IMR-90 (cell line): ENCODE measurements around the gene MBNL3. TPM values are rescaled to one million over a fixed set of nuclear protein-coding genes. Genes with fewer than 3 reads are reported as not detected.

ENCODE experiments used
- ATAC-seq: fragments of 200-7000 bp; cut with Tn5 transposase; 2 replicates; pipeline ENCODE4 v1.9.1; 2020; ENCODE audit warnings: low read depth, mild to moderate bottlenecking, moderate library complexity
- BruUV-seq: library from RNA; stranded (reverse); fragments of 400-500 nt; replicated peaks from 2 replicates; lab custom pipeline; 2021; lab: Mats Ljungman, UMichigan
- CTCF ChIA-PET: fragments of 300-600 bp; formaldehyde crosslinking; extraction: SDS; loops from one replicate; lab custom pipeline; 2021; ENCODE audit warnings: antibody characterized with exemption; lab: Yijun Ruan, JAX
- POLR2A ChIA-PET: fragments of 300-600 bp; sonication (Branson Sonifier 250); formaldehyde crosslinking; loops from one replicate; lab custom pipeline; 2022; ENCODE audit warnings: antibody characterized with exemption; ENCODE audit not compliant: unreplicated experiment; lab: Charles Lee
- DNase-seq: peaks from one replicate; pipeline ENCODE4 v3.0.0; 2013
- H2AFZ ChIP-seq: replicated peaks from 2 replicates; pipeline ENCODE3; 2013; ENCODE audit warnings: low read length, mild to moderate bottlenecking; ENCODE audit not compliant: poor library complexity
- H2AK5ac ChIP-seq: 2 replicates; pipeline ENCODE4 v1.6.1; 2013; ENCODE audit warnings: low read depth, low read length, inconsistent platforms
- H2AK9ac ChIP-seq: replicated peaks from 2 replicates; pipeline ENCODE3; 2013; ENCODE audit warnings: mild to moderate bottlenecking, low read depth, low read length, moderate library complexity; ENCODE audit not compliant: poor library complexity
- H2BK120ac ChIP-seq: 2 replicates; pipeline ENCODE4 v1.6.1; 2013; ENCODE audit warnings: low read depth, low read length, inconsistent platforms
- H2BK15ac ChIP-seq: 3 replicates; pipeline ENCODE4 v1.6.1; 2013; ENCODE audit warnings: low read depth, low read length, inconsistent platforms
- H2BK20ac ChIP-seq: 2 replicates; pipeline ENCODE4 v1.6.1; 2013; ENCODE audit warnings: low read depth, mild to moderate bottlenecking, inconsistent platforms, low read length, moderate library complexity
- H2BK5ac ChIP-seq: 2 replicates; pipeline ENCODE4 v1.6.1; 2013; ENCODE audit warnings: mild to moderate bottlenecking, low read depth, low read length, inconsistent platforms; ENCODE audit not compliant: poor library complexity, severe bottlenecking
- H3K14ac ChIP-seq: replicated peaks from 2 replicates; pipeline ENCODE4 v1.6.1; 2013; ENCODE audit warnings: low read depth, low read length, inconsistent platforms
- H3K18ac ChIP-seq: 2 replicates; pipeline ENCODE4 v1.6.1; 2013; ENCODE audit warnings: low read depth, low read length, control low read depth
- H3K23ac ChIP-seq: 2 replicates; pipeline ENCODE4 v1.6.1; 2013; ENCODE audit warnings: low read depth, low read length, inconsistent platforms
- H3K27ac ChIP-seq: 2 replicates; pipeline ENCODE4 v1.5.1; 2013; ENCODE audit warnings: mild to moderate bottlenecking, control low read depth, low read length; ENCODE audit not compliant: insufficient read depth
- H3K27me3 ChIP-seq: 2 replicates; pipeline ENCODE4 v1.6.1; 2013; ENCODE audit warnings: low read length; ENCODE audit not compliant: control insufficient read depth, insufficient read depth
- H3K36me3 ChIP-seq: 2 replicates; pipeline ENCODE4 v1.6.1; 2013; ENCODE audit warnings: low read length, mixed read lengths; ENCODE audit not compliant: control insufficient read depth, insufficient read depth
- H3K4ac ChIP-seq: 2 replicates; pipeline ENCODE4 v1.6.1; 2013; ENCODE audit warnings: low read depth, low read length, inconsistent platforms
- H3K4me1 ChIP-seq: 2 replicates; pipeline ENCODE4 v1.6.1; 2013; ENCODE audit warnings: low read length, mixed read lengths; ENCODE audit not compliant: control insufficient read depth, insufficient read depth
- H3K4me2 ChIP-seq: 2 replicates; pipeline ENCODE4 v1.6.1; 2013; ENCODE audit warnings: low read depth, mild to moderate bottlenecking, control low read depth, low read length, moderate library complexity
- H3K4me3 ChIP-seq: 2 replicates; pipeline ENCODE4 v1.5.1; 2013; ENCODE audit warnings: low read depth, mild to moderate bottlenecking, control low read depth, low read length, moderate library complexity; ENCODE audit not compliant: insufficient read depth
- H3K56ac ChIP-seq: 2 replicates; pipeline ENCODE4 v1.6.1; 2013; ENCODE audit warnings: low read length, inconsistent platforms; ENCODE audit not compliant: insufficient read depth; ENCODE audit errors: extremely low read depth
- H3K79me1 ChIP-seq, 2 experiments: 2 replicates each; pipeline ENCODE4 v1.6.1; 2013; ENCODE audit warnings: low read length in 2 of 2, inconsistent platforms in 1 of 2, low read depth in 1 of 2
- H3K9ac ChIP-seq: 2 replicates; pipeline ENCODE4 v1.6.1; 2013; ENCODE audit warnings: low read depth, low read length, control low read depth
- H3K9me1 ChIP-seq: 2 replicates; pipeline ENCODE4 v1.6.1; 2013; ENCODE audit warnings: low read length, inconsistent platforms; ENCODE audit not compliant: insufficient read depth
- H3K9me3 ChIP-seq: 2 replicates; pipeline ENCODE4 v1.6.1; 2013; ENCODE audit warnings: low read length; ENCODE audit not compliant: control insufficient read depth, insufficient read depth
- H4K20me1 ChIP-seq: 2 replicates; pipeline ENCODE4 v1.6.1; 2013; ENCODE audit warnings: low read length, inconsistent platforms; ENCODE audit not compliant: insufficient read depth
- H4K5ac ChIP-seq: 2 replicates; pipeline ENCODE4 v1.6.1; 2013; ENCODE audit warnings: mild to moderate bottlenecking, low read depth, low read length, control low read depth
- H4K8ac ChIP-seq, 2 experiments: 2 replicates each; pipeline ENCODE4 v1.6.1; 2013; ENCODE audit warnings: low read depth in 2 of 2, low read length in 2 of 2, control low read depth in 1 of 2, inconsistent platforms in 1 of 2
- H4K91ac ChIP-seq: 2 replicates; pipeline ENCODE4 v1.6.1; 2013; ENCODE audit warnings: low read depth, low read length, inconsistent platforms; ENCODE audit not compliant: insufficient read depth
- BHLHE40 ChIP-seq: fragments of 150-350 bp; IDR thresholded peaks from 2 replicates; pipeline ENCODE4 v1.6.1; 2016; ENCODE audit warnings: mild to moderate bottlenecking, low read depth, low read length
- CEBPB ChIP-seq: IDR thresholded peaks from 2 replicates; pipeline ENCODE4 v1.6.1; 2012; ENCODE audit warnings: low read depth, low read length, improper control_type of control experiment
- CHD1 ChIP-seq: IDR thresholded peaks from 2 replicates; pipeline ENCODE4 v1.6.1; 2012; ENCODE audit warnings: low read depth, low read length, improper control_type of control experiment
- CTCF ChIP-seq: conservative IDR thresholded peaks from 2 replicates; pipeline ENCODE4 v1.5.1; 2012; ENCODE audit warnings: mild to moderate bottlenecking, low read depth, low read length, improper control_type of control experiment
- FOS ChIP-seq: fragments of 150-350 bp; IDR thresholded peaks from 2 replicates; pipeline ENCODE4 v1.6.1; 2016; ENCODE audit warnings: low read depth, low read length
- MAFK ChIP-seq: IDR thresholded peaks from 2 replicates; pipeline ENCODE4 v1.6.1; 2012; ENCODE audit warnings: low read depth, low read length, improper control_type of control experiment
- MAZ ChIP-seq: IDR thresholded peaks from 2 replicates; pipeline ENCODE4 v1.6.1; 2012; ENCODE audit warnings: low read depth, mild to moderate bottlenecking, low read length, improper control_type of control experiment, moderate library complexity, borderline replicate concordance
- NFE2L2 ChIP-seq: fragments of 150-350 bp; IDR thresholded peaks from 2 replicates; pipeline ENCODE4 v1.6.1; 2016; ENCODE audit warnings: low read depth, mild to moderate bottlenecking, low read length
- RCOR1 ChIP-seq: IDR thresholded peaks from 2 replicates; pipeline ENCODE4 v1.6.1; 2012; ENCODE audit warnings: mild to moderate bottlenecking, low read length, improper control_type of control experiment; ENCODE audit not compliant: insufficient replicate concordance
- RFX5 ChIP-seq: IDR thresholded peaks from 2 replicates; pipeline ENCODE4 v1.8.0; 2012; ENCODE audit warnings: low read depth, mild to moderate bottlenecking, low read length, moderate library complexity
- SMC3 ChIP-seq: fragments of 150-350 bp; IDR thresholded peaks from 2 replicates; pipeline ENCODE4 v1.6.1; 2016; ENCODE audit warnings: low read depth, mild to moderate bottlenecking, antibody characterized with exemption, low read length, moderate library complexity
- USF2 ChIP-seq: fragments of 150-350 bp; IDR thresholded peaks from 2 replicates; pipeline ENCODE4 v1.6.1; 2017; ENCODE audit warnings: mild to moderate bottlenecking, antibody characterized with exemption, low read length, low read depth
- WGBS, 2 experiments: methylation state at CpG; one replicate each; pipeline versions ENCODE4 v1.1.5 to v1.1.7; 2013; ENCODE audit warnings: missing lambda C conversion rate in 2 of 2; ENCODE audit not compliant: insufficient read length in 1 of 2; ENCODE audit errors: extremely low coverage in 2 of 2; 5-methylcytosine and 5-hydroxymethylcytosine counted together
- dilution Hi-C: fragments of 300-500 bp; cut with HindIII; formaldehyde crosslinking; loops from one replicate; pipeline ENCODE4 v1.14.3; 2018; ENCODE audit warnings: low sequenced_read_pairs; ENCODE audit not compliant: unreplicated experiment
- in situ Hi-C: fragments of 300-500 bp; cut with MboI; formaldehyde crosslinking; loops from 3 replicates; pipeline ENCODE4 v1.14.3; 2019; ENCODE audit warnings: low sequenced_read_pairs, inconsistent platforms, mixed read lengths
- intact Hi-C: fragments of 100-400 bp; cut with micrococcal nuclease; formaldehyde crosslinking; loops from 2 replicates; pipeline ENCODE4 v1.10.0; 2022
- polyA plus RNA-seq, 3 experiments: library from polyadenylated mRNA; depleted of rRNA; stranded (reverse); fragments of >200 nt; gene quantifications; 2 replicates each; pipeline ENCODE4 v1.2.3, GENCODE V29; 2012; ENCODE audit warnings: low replicate concordance in 1 of 3
- total RNA-seq: library from RNA; depleted of rRNA; stranded (reverse); fragments of >200 nt; gene quantifications from 2 replicates; pipeline ENCODE4 v1.2.3, GENCODE V29; 2012

MBNL3 gene
- total and polyA plus RNA-seq, 2 of the 4 experiments (the other 2 are of a cell fraction) = 0.32 to 1.1 TPM

- DNase-seq = no peak
- no peak for ATAC-seq
Observed at GRCh38 chrX:132400706-132401105, 88.1 kb downstream of the MBNL3 start.

More at GRCh38 chrX:132400706-132401105, 88.1 kb downstream of the MBNL3 start:
- no peak overlapping the region for H2AFZ ChIP-seq
- H4K5ac ChIP-seq = no peak overlapping the region
- H3K4me3 ChIP-seq = no peak overlapping the region
- no peak overlapping the region for H2AK5ac ChIP-seq
- POLR2A ChIA-PET = no interaction called here
- no peak overlapping the region for H4K8ac ChIP-seq
- no peak overlapping the region for H3K9ac ChIP-seq
- CTCF ChIA-PET = no interaction called here
- H2BK5ac ChIP-seq = no peak overlapping the region
- H3K56ac ChIP-seq = no peak overlapping the region
- in situ Hi-C loops = no loop called here
- WGBS, 2 experiments = no CpG with 5 or more reads among the region's 1 CpG
- no peaks in the 10 kb centered on the region for H3K4me1 ChIP-seq
- H2BK20ac ChIP-seq = no peak overlapping the region
- H2BK120ac ChIP-seq = no peak overlapping the region
- H3K9me1 ChIP-seq = no peaks in the 10 kb centered on the region
- no peak overlapping the region for H3K18ac ChIP-seq
- TF ChIP-seq BHLHE40 (no peak), MAZ (no peak), SMC3 (no peak), RCOR1 (no peak), RFX5 (no peak), MAFK (no peak), FOS (no peak), CEBPB (no peak), CTCF (no peak), CHD1 (no peak), USF2 (no peak), NFE2L2 (no peak)
- no peaks in the 10 kb centered on the region for H3K36me3 ChIP-seq
- no peak overlapping the region for H2AK9ac ChIP-seq
- H3K27ac ChIP-seq = no peak overlapping the region
- 0 out of 2 replicates have a peak, but pooled peaks cover 2% of the 10 kb centered on the region for H3K27me3 ChIP-seq
- dilution Hi-C loops = no loop called here
- H3K4ac ChIP-seq = no peak overlapping the region
- intact Hi-C loops = no loop called here
- H3K9me3 ChIP-seq = no peaks in the 10 kb centered on the region
- no peak overlapping the region for H3K23ac ChIP-seq
- no peaks in the 10 kb centered on the region for H4K20me1 ChIP-seq
- H3K4me2 ChIP-seq = no peak overlapping the region
- BruUV-seq = no TSS peak
- H4K91ac ChIP-seq = no peak overlapping the region
- no peaks in the 10 kb centered on the region for H3K79me1 ChIP-seq
- H3K14ac ChIP-seq = no peak overlapping the region
- no peak overlapping the region for H2BK15ac ChIP-seq
